H1 (cell line): Measurements from ENCODE around the gene PCDHGA1. TPM values are rescaled to one million over a fixed set of nuclear protein-coding genes. Genes with fewer than 3 reads are reported as not detected.

Experiments used
- CHD7 ChIP-seq: fragments of 300-600 bp; sonication (generic); IDR thresholded peaks from 2 replicates; pipeline ENCODE4 v1.7.1; 2012; ENCODE audit warnings: low read length, moderate library complexity, mild to moderate bottlenecking, inconsistent platforms; ENCODE audit not compliant: insufficient replicate concordance
- polyA plus RNA-seq, 7 experiments: library from polyadenylated mRNA; depleted of rRNA in 3 of 7; stranded (reverse) in 5 of 7; unstranded in 2 of 7; fragments of >200 nt in 5 of 7; fragments of 200-250 nt in 2 of 7; gene quantifications; 1 replicate in 5 of 7; 2 replicates in 1 of 7; 4 replicates in 1 of 7; pipeline versions ENCODE4 v1.2.1 to v1.2.3, GENCODE V29; 2011 to 2013; ENCODE audit warnings: missing spikeins in 2 of 7, mixed read lengths in 2 of 7
- total RNA-seq: library from RNA; stranded (reverse); fragmentation: NEBNext Ultra II Directional; extraction: Animal tissue kit (Norgen Biotek cat#: 25700); gene quantifications from 2 replicates; pipeline ENCODE4 v1.2.1, GENCODE V29; 2021

The PCDHGA1 gene
- total and polyA plus RNA-seq, 2 of the 8 experiments (the other 6 are each of a cell fraction or from before 2014, with no cell fraction given) = 0.57 to 0.89 TPM

GRCh38 chr5:141320225-141321169, 9.8 kb upstream of the PCDHGA1 start, which contains the start of gene TAF7 (continued):
- no peak for TF ChIP-seq CHD7
